IMR-90 (cell line): ENCODE measurements around the gene CIDEA. TPM values are rescaled to one million over a fixed set of nuclear protein-coding genes. Genes with fewer than 3 reads are reported as not detected.
A peak's percentile ranks its signal among the peaks of the same experiment; 100 is the strongest.

Source experiments
- ATAC-seq: fragments of 200-7000 bp; cut with Tn5 transposase; 2 replicates; pipeline ENCODE4 v1.9.1; 2020; ENCODE audit warnings: low read depth, mild to moderate bottlenecking, moderate library complexity
- BruUV-seq: library from RNA; stranded (reverse); fragments of 400-500 nt; replicated peaks from 2 replicates; lab custom pipeline; 2021; lab: Mats Ljungman, UMichigan
- CTCF ChIA-PET: fragments of 300-600 bp; formaldehyde crosslinking; extraction: SDS; loops from one replicate; lab custom pipeline; 2021; ENCODE audit warnings: antibody characterized with exemption; lab: Yijun Ruan, JAX
- POLR2A ChIA-PET: fragments of 300-600 bp; sonication (Branson Sonifier 250); formaldehyde crosslinking; loops from one replicate; lab custom pipeline; 2022; ENCODE audit warnings: antibody characterized with exemption; ENCODE audit not compliant: unreplicated experiment; lab: Charles Lee
- DNase-seq: peaks from one replicate; pipeline ENCODE4 v3.0.0; 2013
- H2AFZ ChIP-seq: replicated peaks from 2 replicates; pipeline ENCODE3; 2013; ENCODE audit warnings: low read length, mild to moderate bottlenecking; ENCODE audit not compliant: poor library complexity
- H2AK5ac ChIP-seq: 2 replicates; pipeline ENCODE4 v1.6.1; 2013; ENCODE audit warnings: low read depth, low read length, inconsistent platforms
- H2AK9ac ChIP-seq: replicated peaks from 2 replicates; pipeline ENCODE3; 2013; ENCODE audit warnings: mild to moderate bottlenecking, low read depth, low read length, moderate library complexity; ENCODE audit not compliant: poor library complexity
- H2BK120ac ChIP-seq: 2 replicates; pipeline ENCODE4 v1.6.1; 2013; ENCODE audit warnings: low read depth, low read length, inconsistent platforms
- H2BK15ac ChIP-seq: 3 replicates; pipeline ENCODE4 v1.6.1; 2013; ENCODE audit warnings: low read depth, low read length, inconsistent platforms
- H2BK20ac ChIP-seq: 2 replicates; pipeline ENCODE4 v1.6.1; 2013; ENCODE audit warnings: low read depth, mild to moderate bottlenecking, inconsistent platforms, low read length, moderate library complexity
- H2BK5ac ChIP-seq: 2 replicates; pipeline ENCODE4 v1.6.1; 2013; ENCODE audit warnings: mild to moderate bottlenecking, low read depth, low read length, inconsistent platforms; ENCODE audit not compliant: poor library complexity, severe bottlenecking
- H3K14ac ChIP-seq: replicated peaks from 2 replicates; pipeline ENCODE4 v1.6.1; 2013; ENCODE audit warnings: low read depth, low read length, inconsistent platforms
- H3K18ac ChIP-seq: 2 replicates; pipeline ENCODE4 v1.6.1; 2013; ENCODE audit warnings: low read depth, low read length, control low read depth
- H3K23ac ChIP-seq: 2 replicates; pipeline ENCODE4 v1.6.1; 2013; ENCODE audit warnings: low read depth, low read length, inconsistent platforms
- H3K27ac ChIP-seq: 2 replicates; pipeline ENCODE4 v1.5.1; 2013; ENCODE audit warnings: mild to moderate bottlenecking, control low read depth, low read length; ENCODE audit not compliant: insufficient read depth
- H3K27me3 ChIP-seq: 2 replicates; pipeline ENCODE4 v1.6.1; 2013; ENCODE audit warnings: low read length; ENCODE audit not compliant: control insufficient read depth, insufficient read depth
- H3K36me3 ChIP-seq: 2 replicates; pipeline ENCODE4 v1.6.1; 2013; ENCODE audit warnings: low read length, mixed read lengths; ENCODE audit not compliant: control insufficient read depth, insufficient read depth
- H3K4ac ChIP-seq: 2 replicates; pipeline ENCODE4 v1.6.1; 2013; ENCODE audit warnings: low read depth, low read length, inconsistent platforms
- H3K4me1 ChIP-seq: 2 replicates; pipeline ENCODE4 v1.6.1; 2013; ENCODE audit warnings: low read length, mixed read lengths; ENCODE audit not compliant: control insufficient read depth, insufficient read depth
- H3K4me2 ChIP-seq: 2 replicates; pipeline ENCODE4 v1.6.1; 2013; ENCODE audit warnings: low read depth, mild to moderate bottlenecking, control low read depth, low read length, moderate library complexity
- H3K4me3 ChIP-seq: 2 replicates; pipeline ENCODE4 v1.5.1; 2013; ENCODE audit warnings: low read depth, mild to moderate bottlenecking, control low read depth, low read length, moderate library complexity; ENCODE audit not compliant: insufficient read depth
- H3K56ac ChIP-seq: 2 replicates; pipeline ENCODE4 v1.6.1; 2013; ENCODE audit warnings: low read length, inconsistent platforms; ENCODE audit not compliant: insufficient read depth; ENCODE audit errors: extremely low read depth
- H3K79me1 ChIP-seq, 2 experiments: 2 replicates each; pipeline ENCODE4 v1.6.1; 2013; ENCODE audit warnings: low read length in 2 of 2, inconsistent platforms in 1 of 2, low read depth in 1 of 2
- H3K9ac ChIP-seq: 2 replicates; pipeline ENCODE4 v1.6.1; 2013; ENCODE audit warnings: low read depth, low read length, control low read depth
- H3K9me1 ChIP-seq: 2 replicates; pipeline ENCODE4 v1.6.1; 2013; ENCODE audit warnings: low read length, inconsistent platforms; ENCODE audit not compliant: insufficient read depth
- H3K9me3 ChIP-seq: 2 replicates; pipeline ENCODE4 v1.6.1; 2013; ENCODE audit warnings: low read length; ENCODE audit not compliant: control insufficient read depth, insufficient read depth
- H4K20me1 ChIP-seq: 2 replicates; pipeline ENCODE4 v1.6.1; 2013; ENCODE audit warnings: low read length, inconsistent platforms; ENCODE audit not compliant: insufficient read depth
- H4K5ac ChIP-seq: 2 replicates; pipeline ENCODE4 v1.6.1; 2013; ENCODE audit warnings: mild to moderate bottlenecking, low read depth, low read length, control low read depth
- H4K8ac ChIP-seq, 2 experiments: 2 replicates each; pipeline ENCODE4 v1.6.1; 2013; ENCODE audit warnings: low read depth in 2 of 2, low read length in 2 of 2, control low read depth in 1 of 2, inconsistent platforms in 1 of 2
- H4K91ac ChIP-seq: 2 replicates; pipeline ENCODE4 v1.6.1; 2013; ENCODE audit warnings: low read depth, low read length, inconsistent platforms; ENCODE audit not compliant: insufficient read depth
- BHLHE40 ChIP-seq: fragments of 150-350 bp; IDR thresholded peaks from 2 replicates; pipeline ENCODE4 v1.6.1; 2016; ENCODE audit warnings: mild to moderate bottlenecking, low read depth, low read length
- CEBPB ChIP-seq: IDR thresholded peaks from 2 replicates; pipeline ENCODE4 v1.6.1; 2012; ENCODE audit warnings: low read depth, low read length, improper control_type of control experiment
- CHD1 ChIP-seq: IDR thresholded peaks from 2 replicates; pipeline ENCODE4 v1.6.1; 2012; ENCODE audit warnings: low read depth, low read length, improper control_type of control experiment
- ELK1 ChIP-seq: fragments of 150-350 bp; IDR thresholded peaks from 2 replicates; pipeline ENCODE4 v1.6.1; 2016; ENCODE audit warnings: low read depth, mild to moderate bottlenecking, low read length, moderate library complexity, borderline replicate concordance
- FOS ChIP-seq: fragments of 150-350 bp; IDR thresholded peaks from 2 replicates; pipeline ENCODE4 v1.6.1; 2016; ENCODE audit warnings: low read depth, low read length
- MAFK ChIP-seq: IDR thresholded peaks from 2 replicates; pipeline ENCODE4 v1.6.1; 2012; ENCODE audit warnings: low read depth, low read length, improper control_type of control experiment
- MAZ ChIP-seq: IDR thresholded peaks from 2 replicates; pipeline ENCODE4 v1.6.1; 2012; ENCODE audit warnings: low read depth, mild to moderate bottlenecking, low read length, improper control_type of control experiment, moderate library complexity, borderline replicate concordance
- MXI1 ChIP-seq: IDR thresholded peaks from 2 replicates; pipeline ENCODE4 v1.6.1; 2012; ENCODE audit warnings: low read depth, mild to moderate bottlenecking, low read length, moderate library complexity, borderline replicate concordance
- NFE2L2 ChIP-seq: fragments of 150-350 bp; IDR thresholded peaks from 2 replicates; pipeline ENCODE4 v1.6.1; 2016; ENCODE audit warnings: low read depth, mild to moderate bottlenecking, low read length
- POLR2A ChIP-seq: IDR thresholded peaks from 2 replicates; pipeline ENCODE4 v1.6.1; 2012; ENCODE audit warnings: mild to moderate bottlenecking, low read depth, low read length
- RAD21 ChIP-seq: IDR thresholded peaks from 2 replicates; pipeline ENCODE4 v1.6.1; 2012; ENCODE audit warnings: low read length, improper control_type of control experiment
- RCOR1 ChIP-seq: IDR thresholded peaks from 2 replicates; pipeline ENCODE4 v1.6.1; 2012; ENCODE audit warnings: mild to moderate bottlenecking, low read length, improper control_type of control experiment; ENCODE audit not compliant: insufficient replicate concordance
- RFX5 ChIP-seq: IDR thresholded peaks from 2 replicates; pipeline ENCODE4 v1.8.0; 2012; ENCODE audit warnings: low read depth, mild to moderate bottlenecking, low read length, moderate library complexity
- SMC3 ChIP-seq: fragments of 150-350 bp; IDR thresholded peaks from 2 replicates; pipeline ENCODE4 v1.6.1; 2016; ENCODE audit warnings: low read depth, mild to moderate bottlenecking, antibody characterized with exemption, low read length, moderate library complexity
- USF2 ChIP-seq: fragments of 150-350 bp; IDR thresholded peaks from 2 replicates; pipeline ENCODE4 v1.6.1; 2017; ENCODE audit warnings: mild to moderate bottlenecking, antibody characterized with exemption, low read length, low read depth
- WGBS, 2 experiments: methylation state at CpG; one replicate each; pipeline versions ENCODE4 v1.1.5 to v1.1.7; 2013; ENCODE audit warnings: missing lambda C conversion rate in 2 of 2; ENCODE audit not compliant: insufficient read length in 1 of 2; ENCODE audit errors: extremely low coverage in 2 of 2; 5-methylcytosine and 5-hydroxymethylcytosine counted together
- dilution Hi-C: fragments of 300-500 bp; cut with HindIII; formaldehyde crosslinking; loops from one replicate; pipeline ENCODE4 v1.14.3; 2018; ENCODE audit warnings: low sequenced_read_pairs; ENCODE audit not compliant: unreplicated experiment
- in situ Hi-C: fragments of 300-500 bp; cut with MboI; formaldehyde crosslinking; loops from 3 replicates; pipeline ENCODE4 v1.14.3; 2019; ENCODE audit warnings: low sequenced_read_pairs, inconsistent platforms, mixed read lengths
- intact Hi-C: fragments of 100-400 bp; cut with micrococcal nuclease; formaldehyde crosslinking; loops from 2 replicates; pipeline ENCODE4 v1.10.0; 2022
- polyA plus RNA-seq, 3 experiments: library from polyadenylated mRNA; depleted of rRNA; stranded (reverse); fragments of >200 nt; gene quantifications; 2 replicates each; pipeline ENCODE4 v1.2.3, GENCODE V29; 2012; ENCODE audit warnings: low replicate concordance in 1 of 3
- total RNA-seq: library from RNA; depleted of rRNA; stranded (reverse); fragments of >200 nt; gene quantifications from 2 replicates; pipeline ENCODE4 v1.2.3, GENCODE V29; 2012

CIDEA gene
- total and polyA plus RNA-seq, 2 of the 4 experiments (the other 2 are of a cell fraction), result not detected

- peak overlapping the region; percentile 70; the same call in 1 of the 2 replicates for H4K91ac ChIP-seq
- no peaks in the 10 kb centered on the region for H3K9me3 ChIP-seq
- H3K56ac ChIP-seq, result peak overlapping the region; percentile 75; the same call in 1 of the 2 replicates
- no peaks in the 10 kb centered on the region for H4K20me1 ChIP-seq
- peak overlapping the region; percentile 79 for H3K4ac ChIP-seq
- H2BK5ac ChIP-seq, result peak overlapping the region; percentile 32
- peak overlapping the region; percentile 53 for H3K4me3 ChIP-seq
- no peaks in the 10 kb centered on the region for H3K79me1 ChIP-seq
- peak overlapping the region; percentile 82 for H2BK20ac ChIP-seq
- no peaks in the 10 kb centered on the region for H3K4me1 ChIP-seq
- no peak overlapping the region for H2AK5ac ChIP-seq
- DNase-seq (peak; percentile 74), ATAC-seq (peak; percentile 99)
- peak overlapping the region; percentile 62; the same call in 1 of the 3 replicates for H2BK15ac ChIP-seq
- H3K36me3 ChIP-seq, result no peaks in the 10 kb centered on the region
- intact Hi-C loops, result loop anchor here (1.0 to 10.0 kb wide), 2 partner anchors 37 to 327 kb away; partner anchors contain the start of gene TUBB6
- WGBS, 2 experiments, result 87% methylated on average over 8 of the region's 51 CpGs; no CpG with 5 or more reads in 1 of the 2 experiments
- peak overlapping the region; percentile 99 for H2AFZ ChIP-seq
- peak overlapping the region; percentile 95 for H2AK9ac ChIP-seq
- no peak overlapping the region for H3K18ac ChIP-seq
- 0 out of 2 replicates have a peak, but pooled peaks cover 2% of the 10 kb centered on the region for H3K9me1 ChIP-seq
- peak overlapping the region in 1 of 2 experiments; percentile 87; a peak in 3 of 4 replicates for H4K8ac ChIP-seq
- 0 out of 2 replicates have a peak overlapping the region, but pooled peaks have one; percentile 25 for H3K9ac ChIP-seq
- POLR2A ChIA-PET, result interaction anchor here (0.6 to 1.2 kb wide), 3 partner anchors 39 to 819 kb away, joined by 3 to 5 read pairs (median 4); no protein-coding TSS in a partner anchor
- peak overlapping the region; percentile 23; the same call in 1 of the 2 replicates for H3K27ac ChIP-seq
- peaks cover 6% of the 10 kb centered on the region for H3K27me3 ChIP-seq
- dilution Hi-C loops, result no loop called here
- BruUV-seq, result no TSS peak
- CTCF ChIA-PET, result interaction anchor here (0.6 to 1.7 kb wide), 13 partner anchors 10 to 241 kb away, joined by 3 to 9 read pairs (median 3); no protein-coding TSS in a partner anchor
- H4K5ac ChIP-seq, result no peak overlapping the region
- peak overlapping the region; percentile 90 for H3K14ac ChIP-seq
- H3K23ac ChIP-seq, result peak overlapping the region; percentile 87
- peak overlapping the region; percentile 53 for H3K4me2 ChIP-seq
- in situ Hi-C loops, result loop anchor here (5.0 kb wide), 1 partner anchor 36 kb away; the partner anchor contains the start of gene TUBB6
- H2BK120ac ChIP-seq, result peak overlapping the region; percentile 89
- no peak for TF ChIP-seq ELK1
- no peak for TF ChIP-seq NFE2L2
- peak; percentile 22; the same call in 1 of the 2 replicates for TF ChIP-seq MXI1
- TF ChIP-seq RFX5, result no peak
- peak; percentile 62 for TF ChIP-seq MAZ
- no peak for TF ChIP-seq CEBPB
- no peak; the same call in 1 of the 2 replicates for TF ChIP-seq POLR2A
- TF ChIP-seq CHD1, result no peak
- TF ChIP-seq USF2, result no peak
- peak; percentile 47 for TF ChIP-seq RAD21
- TF ChIP-seq RCOR1, result no peak
- no peak for TF ChIP-seq FOS
- TF ChIP-seq BHLHE40, result no peak
- peak; percentile 55 for TF ChIP-seq SMC3
- TF ChIP-seq MAFK, result no peak
These were observed 17.4 kb downstream of the CIDEA start for GRCh38 chr18:12271376-12272235.
